GM08714 (cell line): ENCODE measurements around the gene STXBP6.

Experiments
- H3K4me3 ChIP-seq: fragments of 200-500 bp; sonication (Bioruptor generic); 2 replicates; pipeline ENCODE4 v1.5.1; 2014; ENCODE audit warnings: mild to moderate bottlenecking, low read length, inconsistent platforms
- ZNF274 ChIP-seq: IDR thresholded peaks from 2 replicates; pipeline ENCODE4 v1.6.1; 2012; ENCODE audit warnings: mild to moderate bottlenecking, low read depth, low read length

The STXBP6 gene

DNA sequence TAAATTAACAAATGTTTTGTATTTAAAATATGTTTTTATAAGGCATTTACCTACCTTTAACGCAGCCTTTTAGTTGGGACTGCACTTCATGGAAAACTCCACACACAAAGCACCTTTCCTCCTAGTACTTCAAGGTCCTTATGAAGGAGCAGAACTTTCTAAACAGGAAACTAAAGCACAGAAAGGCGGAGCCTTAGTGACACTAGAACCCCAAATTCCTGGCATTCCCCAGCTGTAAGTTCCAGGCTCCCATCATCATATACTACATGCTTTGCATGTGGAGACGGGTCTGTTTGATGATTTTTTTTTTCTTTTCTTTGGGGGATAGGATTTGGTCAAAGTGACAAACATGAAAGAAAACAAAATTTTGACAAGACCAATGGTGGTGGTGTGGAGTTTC is 39.5 kb downstream of the STXBP6 start:
- no peak overlapping the region for H3K4me3 ChIP-seq
- no peak for TF ChIP-seq ZNF274

DNA sequence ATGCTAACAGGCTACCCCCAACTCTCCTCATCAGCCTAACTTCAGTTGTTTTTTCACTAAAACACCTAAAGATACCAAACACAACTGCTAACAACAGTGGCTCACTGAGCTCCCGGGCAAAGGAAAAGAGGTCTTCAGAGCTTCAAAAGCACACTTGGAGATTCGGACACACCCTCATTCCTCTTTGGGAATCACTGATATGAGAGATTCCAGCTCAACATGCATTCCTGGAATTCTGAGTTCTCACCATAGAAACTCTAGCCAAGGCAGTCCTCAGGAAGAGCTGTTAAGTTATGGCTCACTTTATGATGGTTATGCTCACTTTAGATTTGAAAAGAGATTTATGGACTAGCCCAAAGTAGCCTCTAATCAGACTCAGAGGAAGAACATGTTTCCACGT is 40.1 kb downstream of the STXBP6 start:
- H3K4me3 ChIP-seq, result no peak overlapping the region; the same call in 1 of the 2 replicates
- no peak for TF ChIP-seq ZNF274

DNA sequence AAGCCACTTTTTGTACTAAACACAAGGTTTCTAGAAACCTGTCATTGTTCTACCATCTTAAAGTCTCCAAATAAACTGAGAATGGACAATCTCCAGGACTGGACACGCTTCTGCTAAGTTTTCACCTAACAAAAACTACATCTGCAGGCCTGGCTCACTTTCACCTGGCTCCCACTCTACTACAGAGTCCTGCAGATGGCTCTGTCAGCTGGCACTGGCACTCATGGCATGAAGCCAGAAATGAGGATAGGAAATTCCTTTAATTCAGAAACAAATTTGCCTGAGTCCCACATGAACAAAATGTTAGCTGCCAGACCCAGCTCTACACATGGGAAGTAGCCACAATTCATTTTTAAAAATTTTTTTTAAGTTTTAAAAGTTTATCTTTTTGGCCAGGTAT is 42.1 kb downstream of the STXBP6 start:
- no peak overlapping the region for H3K4me3 ChIP-seq
- no peak for TF ChIP-seq ZNF274

DNA sequence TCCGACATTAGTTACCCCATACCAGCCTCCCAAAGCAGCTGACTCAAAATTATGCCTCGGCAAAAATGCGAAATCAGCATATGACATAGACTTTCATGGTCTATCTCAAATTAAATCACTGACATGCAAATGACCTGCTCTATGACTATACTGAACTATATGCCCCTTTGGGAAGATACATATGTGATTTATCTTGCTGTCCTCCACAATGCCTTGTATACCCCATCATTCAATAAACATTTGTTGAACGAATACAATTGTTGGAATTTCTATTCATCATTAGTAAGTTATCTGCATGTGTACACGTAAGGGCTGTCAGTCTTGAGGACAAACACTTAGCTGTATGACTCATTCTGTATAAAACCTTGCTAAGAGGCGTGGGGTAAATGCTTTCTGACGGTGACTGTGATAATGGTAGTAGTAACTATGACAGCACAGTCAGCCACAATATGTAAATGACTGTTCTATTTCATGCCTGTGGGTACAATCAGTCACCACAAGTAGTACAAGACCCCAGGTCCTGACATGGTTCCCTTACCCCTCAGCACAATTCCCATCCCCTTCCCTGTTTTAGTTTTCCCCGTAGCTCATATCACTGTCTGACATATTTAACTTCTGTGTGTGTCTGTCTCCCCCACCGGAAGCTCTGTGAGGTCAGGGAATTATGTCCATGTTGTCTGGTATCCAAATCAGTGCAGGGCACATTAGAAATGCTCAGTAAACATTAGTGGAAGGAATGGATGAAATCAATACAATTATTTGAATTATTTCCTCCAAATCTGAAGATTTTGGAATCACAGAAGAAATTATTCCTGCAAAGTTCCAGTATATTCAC is 42.8 kb downstream of the STXBP6 start:
- TF ChIP-seq ZNF274, result no peak
- H3K4me3 ChIP-seq, result no peak overlapping the region

DNA sequence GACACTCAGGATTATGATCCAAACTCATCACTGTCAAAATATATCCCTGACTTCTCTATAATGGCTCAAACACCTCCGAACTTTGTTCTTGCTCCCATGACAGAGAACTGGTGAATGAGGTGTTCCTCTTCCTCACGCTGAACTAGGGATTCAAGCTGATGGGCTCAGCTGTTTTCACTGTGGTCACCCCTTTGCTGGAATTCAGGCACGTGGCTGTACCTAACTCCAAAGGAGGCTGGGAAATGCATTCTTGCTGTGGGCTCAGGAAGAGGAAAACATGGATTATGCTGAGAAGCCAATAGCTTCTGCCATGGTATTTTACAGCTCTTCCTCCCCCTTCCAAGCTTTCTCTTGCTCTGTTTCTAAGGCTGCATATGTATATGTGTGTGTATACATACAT is 43.9 kb downstream of the STXBP6 start:
- H3K4me3 ChIP-seq, result no peak overlapping the region
- no peak for TF ChIP-seq ZNF274

DNA sequence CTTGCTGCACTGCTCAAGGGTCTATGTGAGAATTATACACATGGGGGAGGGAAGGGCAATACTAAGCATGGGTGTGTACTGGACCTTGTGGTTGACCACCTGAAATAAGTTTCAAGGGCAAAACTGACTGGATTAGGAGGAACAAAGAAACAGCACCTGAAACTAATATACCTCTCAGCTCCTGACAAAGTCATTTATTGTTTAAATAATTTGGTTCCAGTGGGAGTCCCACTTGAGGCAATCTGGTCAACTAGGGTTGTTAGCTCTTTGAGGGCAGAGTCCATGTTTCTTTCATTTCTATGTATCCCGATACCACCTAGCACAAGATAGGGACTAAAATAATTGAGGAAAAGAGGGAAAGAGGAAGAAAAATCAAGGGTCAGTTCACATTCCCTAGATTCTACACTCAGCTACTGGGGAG is 45.5 kb downstream of the STXBP6 start:
- H3K4me3 ChIP-seq, result no peak overlapping the region
- no peak for TF ChIP-seq ZNF274

DNA sequence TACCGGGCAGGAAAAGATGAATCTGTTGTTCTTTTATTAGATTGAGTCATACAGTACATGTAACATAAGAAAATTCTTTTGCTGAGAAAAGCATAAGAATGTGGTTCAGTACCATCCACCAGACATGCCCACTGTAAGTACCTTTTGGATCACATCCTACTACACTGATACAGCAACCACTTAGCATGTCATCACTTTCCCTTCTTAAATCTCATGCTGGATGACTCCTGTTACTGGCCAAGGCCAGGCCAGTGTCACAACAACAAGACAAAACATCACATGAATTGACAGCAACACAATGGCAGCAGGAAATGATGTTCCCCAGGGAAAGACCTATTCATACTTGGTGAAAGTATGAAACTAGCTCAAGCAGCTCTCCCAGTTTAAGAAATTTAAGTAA is 46.4 kb downstream of the STXBP6 start:
- no peak overlapping the region for H3K4me3 ChIP-seq
- TF ChIP-seq ZNF274, result no peak

DNA sequence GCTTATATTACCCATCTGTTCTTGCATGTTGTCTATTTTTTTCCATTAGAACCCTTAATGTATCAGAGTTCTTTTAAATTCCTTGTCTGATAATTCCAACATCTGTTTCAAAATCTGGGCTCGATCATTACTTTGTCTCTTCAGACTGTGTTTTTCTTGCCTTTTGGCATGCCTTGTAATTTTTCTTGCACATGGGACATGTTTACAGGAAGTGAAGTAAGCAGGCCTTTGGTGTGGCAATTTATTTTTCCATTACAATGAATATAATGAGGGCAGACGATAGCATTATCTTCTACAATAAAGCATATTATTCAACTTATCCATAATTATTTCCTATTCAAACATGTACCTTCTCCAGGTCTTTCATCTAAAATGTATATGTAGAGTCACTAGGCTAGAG is 48.3 kb downstream of the STXBP6 start:
- TF ChIP-seq ZNF274, result no peak
- no peak overlapping the region for H3K4me3 ChIP-seq

DNA sequence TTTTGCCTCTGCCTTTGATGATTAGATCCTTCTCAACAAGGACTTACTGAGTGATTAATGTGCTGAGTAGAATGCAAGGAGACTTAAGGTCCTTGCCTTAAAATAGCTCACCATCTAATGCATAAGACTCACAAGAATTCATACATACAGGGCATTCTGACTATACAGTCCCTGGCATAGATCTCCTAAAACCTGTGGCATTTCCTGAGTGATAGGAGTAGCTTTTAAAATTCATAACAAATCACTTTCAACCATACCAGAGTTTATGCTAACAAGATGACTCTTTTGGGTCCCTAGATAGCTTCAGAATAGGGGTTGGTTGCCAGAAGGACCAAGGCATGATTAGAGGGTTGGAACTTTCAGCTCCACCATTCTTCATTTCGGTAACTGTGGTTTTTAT is 48.8 kb downstream of the STXBP6 start:
- no peak for TF ChIP-seq ZNF274
- no peak overlapping the region for H3K4me3 ChIP-seq

DNA sequence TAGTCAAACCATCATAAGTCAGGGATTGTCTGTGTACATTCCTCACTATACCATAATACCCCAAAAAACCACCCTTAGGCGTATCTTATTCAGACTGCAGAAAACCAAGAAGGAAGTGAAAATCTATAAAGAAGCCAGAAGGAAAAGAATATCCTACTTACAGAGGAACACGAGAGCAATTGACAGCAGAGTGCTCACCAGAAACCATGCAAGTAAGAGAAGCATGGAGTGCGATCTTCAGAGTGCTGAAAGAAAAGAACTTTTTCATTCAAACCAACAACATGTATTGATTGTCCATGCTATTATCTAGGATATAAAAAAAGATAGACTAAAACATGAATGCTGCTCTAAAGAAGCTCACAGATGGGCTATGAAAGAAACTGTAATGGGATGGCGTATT is 50.8 kb downstream of the STXBP6 start:
- no peak overlapping the region for H3K4me3 ChIP-seq
- TF ChIP-seq ZNF274, result no peak

DNA sequence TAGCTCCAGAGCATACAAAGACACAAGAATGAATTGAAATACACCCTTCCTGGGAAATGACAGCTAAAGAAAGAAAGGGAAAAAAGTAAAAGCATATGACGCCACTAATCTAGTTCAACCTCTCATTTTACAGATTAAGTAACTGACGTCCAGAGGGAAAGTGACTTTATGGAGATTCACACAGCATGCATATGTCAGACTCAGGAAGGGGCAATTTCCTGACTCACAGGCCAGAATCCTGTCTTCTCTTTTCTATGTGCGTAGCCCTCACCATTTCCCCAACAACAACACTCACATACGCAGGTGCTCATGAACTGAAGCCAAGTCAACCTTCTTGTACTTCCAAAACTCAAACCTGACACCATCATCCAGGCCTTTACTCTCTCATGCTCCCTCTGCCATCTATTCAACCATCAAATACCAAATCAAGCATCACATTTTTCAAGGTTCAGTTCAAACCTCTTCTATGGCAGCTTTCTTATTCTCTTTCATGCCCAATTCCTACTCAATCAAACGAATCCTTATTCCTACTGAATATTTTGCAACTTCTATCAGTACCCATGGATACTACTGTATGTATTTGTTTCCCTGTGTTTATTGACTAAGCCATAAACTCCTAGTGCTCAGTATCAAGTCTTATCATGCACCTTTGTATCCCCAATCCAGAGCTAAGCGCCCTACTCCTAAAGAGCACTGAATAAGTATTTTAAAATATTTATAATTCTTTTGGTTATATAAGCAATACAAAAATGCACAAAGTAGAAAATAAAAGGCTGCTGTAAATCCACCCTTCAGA is 52.8 kb downstream of the STXBP6 start:
- TF ChIP-seq ZNF274, result no peak
- H3K4me3 ChIP-seq, result no peak overlapping the region

DNA sequence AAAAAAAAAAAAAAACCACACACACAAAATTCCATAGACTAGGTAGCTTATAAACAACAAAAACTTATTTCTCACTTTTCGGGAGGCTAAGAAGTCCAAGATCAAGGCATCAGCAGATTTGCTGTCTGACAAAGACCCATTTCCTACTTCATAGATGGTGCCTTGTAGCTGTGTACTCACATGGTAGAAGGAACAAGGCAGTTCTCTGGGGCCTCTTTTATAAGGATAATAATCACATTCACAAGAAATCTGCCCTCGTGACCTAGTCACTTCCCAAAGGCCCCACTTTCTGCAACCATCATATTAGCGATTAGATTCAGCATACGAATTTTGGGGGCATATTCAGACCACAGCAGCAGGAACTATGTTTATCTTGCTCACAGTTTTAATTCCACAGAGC is 54.9 kb downstream of the STXBP6 start:
- no peak for TF ChIP-seq ZNF274
- no peak overlapping the region for H3K4me3 ChIP-seq

DNA sequence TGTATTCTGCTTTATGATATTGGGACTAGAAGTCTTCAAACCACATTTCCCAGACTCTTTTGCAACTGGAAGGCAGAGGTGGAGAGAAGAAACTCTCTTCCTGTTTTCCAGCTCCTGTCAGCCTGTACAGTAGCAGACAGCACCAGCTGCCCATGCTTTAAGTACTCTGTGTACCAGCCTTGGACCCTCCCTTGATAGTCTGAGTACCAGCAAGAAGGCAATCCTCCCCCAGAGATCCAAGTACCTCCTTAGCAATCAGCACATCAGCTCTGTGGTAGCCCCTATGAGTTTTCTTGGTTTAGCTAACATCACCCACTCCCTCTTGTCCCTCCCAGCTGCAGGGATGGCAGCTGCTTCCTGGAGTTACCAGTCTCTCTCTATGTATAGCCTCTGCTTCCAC is 56.3 kb downstream of the STXBP6 start:
- no peak overlapping the region for H3K4me3 ChIP-seq
- no peak for TF ChIP-seq ZNF274

DNA sequence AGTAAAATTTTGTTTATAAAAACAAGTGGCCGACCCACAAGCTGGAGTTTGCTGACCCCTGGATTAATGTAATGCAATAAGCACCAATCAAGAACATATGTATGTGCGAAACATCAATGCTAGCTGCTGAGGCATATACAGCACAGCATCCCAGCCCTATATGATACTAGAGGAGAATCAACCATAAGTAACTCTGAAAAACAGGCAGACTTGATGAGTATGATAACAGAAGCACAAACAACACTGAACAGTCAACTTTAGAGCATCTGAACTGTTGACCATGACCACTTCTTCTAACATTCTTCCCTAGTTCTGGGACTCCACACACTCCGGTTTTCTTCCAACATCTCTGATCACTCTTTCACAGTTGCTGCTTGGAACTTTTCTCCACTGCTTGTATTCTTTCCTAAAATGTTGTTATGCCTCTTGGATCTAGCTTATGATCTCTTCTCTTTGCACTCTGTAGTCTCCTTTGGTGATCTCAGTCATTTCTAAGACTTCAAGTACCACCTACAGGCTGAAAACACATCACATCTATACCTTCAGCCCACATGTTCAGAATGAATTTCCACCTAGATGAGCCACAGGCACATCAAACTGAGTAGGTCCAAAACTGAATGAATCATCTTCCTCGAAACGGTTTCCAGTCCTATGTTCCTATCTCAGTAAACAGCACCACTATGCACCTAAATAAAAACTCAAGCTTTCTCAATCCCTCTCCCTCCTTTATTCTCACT is 57.2 kb downstream of the STXBP6 start:
- TF ChIP-seq ZNF274, result no peak
- H3K4me3 ChIP-seq, result no peak overlapping the region
